Measurements from ENCODE around the gene OCEL1. TPM values are rescaled to one million over a fixed set of nuclear protein-coding genes. Genes with fewer than 3 reads are reported as not detected.

Gene OCEL1
- total and polyA plus RNA-seq, 2 of the 13 experiments (the other 11 are each of a cell fraction or from before 2014, with no cell fraction given) = 10.6 to 17.2 TPM

GRCh38 chr19:17226002-17226933, at the start of gene OCEL1 (continued):
- TF ChIP-seq THAP11 (CRISPR knock-in tag; IDR thresholded peaks at IDR 0.05) (peak; percentile 70; the same call in 1 of the 2 replicates), MBNL3 (CRISPR knock-in tag; conservative IDR thresholded peaks at IDR 0.05) (no peak), POGK (CRISPR knock-in tag; conservative IDR thresholded peaks at IDR 0.05) (peak; percentile 68; the same call in 1 of the 2 replicates), ZNF121 (CRISPR knock-in tag; IDR thresholded peaks at IDR 0.05) (0 out of 2 replicates have a peak, but pooled peaks have one; percentile 24), SSRP1 (CRISPR knock-in tag; IDR thresholded peaks at IDR 0.05) (no peak), PCBP2 (optimal IDR thresholded peaks at IDR 0.05; ENCODE audit: low read depth, low read length, poor library complexity, severe bottlenecking) (no peak), THAP8 (CRISPR knock-in tag; IDR thresholded peaks at IDR 0.05; ENCODE audit: borderline replicate concordance) (0 out of 2 replicates have a peak, but pooled peaks have one; percentile 86), ZMYM4 (CRISPR knock-in tag; IDR thresholded peaks at IDR 0.05) (peak; percentile 53; the same call in 1 of the 2 replicates), ZNF510 (CRISPR knock-in tag; IDR thresholded peaks at IDR 0.05; ENCODE audit: low read depth) (peak; percentile 89; the same call in 1 of the 2 replicates), ZSCAN21 (CRISPR knock-in tag; IDR thresholded peaks at IDR 0.05; ENCODE audit: borderline replicate concordance) (no peak; the same call in 1 of the 2 replicates), ZNF691 (CRISPR knock-in tag; IDR thresholded peaks at IDR 0.05; ENCODE audit: borderline replicate concordance, low read depth) (no peak), PAF1 (CRISPR knock-in tag; IDR thresholded peaks at IDR 0.05) (no peak), ZNF800 (CRISPR knock-in tag; IDR thresholded peaks at IDR 0.05) (no peak; the same call in 1 of the 2 replicates), JARID2 (CRISPR knock-in tag; IDR thresholded peaks at IDR 0.05; ENCODE audit: insufficient replicate concordance) (peak; percentile 45), ZHX2 (IDR thresholded peaks at IDR 0.05; ENCODE audit: low read depth) (no peak), ZHX2 (CRISPR knock-in tag; IDR thresholded peaks at IDR 0.05; ENCODE audit: borderline replicate concordance) (no peak)

Data from HepG2 (cell line).